ENCODE data around the gene JAKMIP2. TPM values are rescaled to one million over a fixed set of nuclear protein-coding genes. Genes with fewer than 3 reads are reported as not detected.

JAKMIP2 gene
- total RNA-seq, 1 experiment from 2014 or later: 67.4 TPM

DNA sequence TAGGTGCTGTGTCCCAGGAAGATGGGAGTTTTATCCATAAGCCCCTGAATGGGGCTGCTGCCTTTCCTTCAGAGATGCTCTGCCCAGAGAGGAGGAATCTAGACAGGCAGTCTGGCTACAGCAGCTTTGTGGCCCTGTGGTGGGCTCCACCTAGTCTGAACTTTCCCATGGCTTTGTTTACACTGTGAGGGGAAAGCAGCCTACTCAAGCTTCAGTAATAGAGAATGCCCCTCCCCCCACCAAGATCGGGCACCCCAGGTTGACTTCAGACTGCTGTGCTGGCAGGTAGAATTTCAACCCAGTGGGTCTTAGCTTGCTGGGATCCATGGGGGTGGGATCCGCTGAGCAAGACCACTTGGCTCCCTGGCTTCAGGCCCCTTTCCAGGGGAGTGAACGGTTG, 171.7 kb downstream of the JAKMIP2 start:
- Histone ChIP-seq H3K27ac (ENCODE audit: low read depth, low read length, poor library complexity, severe bottlenecking) (no peak overlapping the region), H3K9me3 (ENCODE audit: low read depth, low read length, poor library complexity, severe bottlenecking) (no peaks in the 10 kb centered on the region), H3K4me1 (ENCODE audit: insufficient read depth, low read length, poor library complexity, severe bottlenecking) (no peaks in the 10 kb centered on the region), H3K27me3 (replicated peaks; ENCODE audit: insufficient read depth, low read depth, low read length, poor library complexity) (no peaks in the 10 kb centered on the region), H3K4me3 (ENCODE audit: low read depth, low read length, poor library complexity, severe bottlenecking) (no peak overlapping the region), H3K36me3 (ENCODE audit: insufficient read depth, low read length, poor library complexity, severe bottlenecking) (peaks cover 56% of the 10 kb centered on the region)
- TF ChIP-seq CTCF (conservative IDR thresholded peaks at IDR 0.05; ENCODE audit: low read depth, low read length) (no peak), EZH2 (IDR thresholded peaks at IDR 0.05; ENCODE audit: borderline replicate concordance, low read depth, low read length, poor library complexity, severe bottlenecking) (no peak)
- no peak for DNase-seq (ENCODE audit: low spot score)
- ChIA-PET CTCF (no interaction called here), POLR2A (ENCODE audit: low non-redundant PET) (no interaction called here)
- no TSS peak for BruUV-seq (replicated peaks)
- intact Hi-C loops (cut with micrococcal nuclease; ENCODE audit: unreplicated experiment): no loop called here

DNA sequence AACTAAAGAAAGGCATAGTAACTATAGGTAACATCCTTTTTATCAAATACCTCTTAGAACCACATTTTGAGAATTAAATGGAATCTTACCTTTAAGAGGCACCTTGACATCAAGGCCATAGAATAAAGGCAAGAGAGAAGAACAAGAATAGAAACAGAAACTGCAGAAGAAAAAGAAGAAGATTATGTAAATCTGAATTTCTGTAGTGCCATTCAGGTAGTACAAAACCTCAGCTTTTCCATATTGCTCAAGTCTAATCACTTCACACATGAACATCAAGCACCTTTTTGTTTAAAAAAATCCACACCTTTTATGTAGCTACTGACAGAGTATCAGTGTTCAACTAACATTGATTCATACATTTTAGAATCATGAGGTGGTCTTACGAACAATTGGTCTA, 180.9 kb downstream of the JAKMIP2 start:
- TF ChIP-seq CTCF (conservative IDR thresholded peaks at IDR 0.05; ENCODE audit: low read depth, low read length): no peak
- no peak for TF ChIP-seq EZH2 (IDR thresholded peaks at IDR 0.05; ENCODE audit: borderline replicate concordance, low read depth, low read length, poor library complexity, severe bottlenecking)
- DNase-seq (ENCODE audit: low spot score): no peak
- Histone ChIP-seq H3K36me3 (ENCODE audit: insufficient read depth, low read length, poor library complexity, severe bottlenecking) (peaks cover 45% of the 10 kb centered on the region), H3K27me3 (replicated peaks; ENCODE audit: insufficient read depth, low read depth, low read length, poor library complexity) (no peaks in the 10 kb centered on the region), H3K4me3 (ENCODE audit: low read depth, low read length, poor library complexity, severe bottlenecking) (no peak overlapping the region), H3K27ac (ENCODE audit: low read depth, low read length, poor library complexity, severe bottlenecking) (no peak overlapping the region), H3K4me1 (ENCODE audit: insufficient read depth, low read length, poor library complexity, severe bottlenecking) (no peaks in the 10 kb centered on the region), H3K9me3 (ENCODE audit: low read depth, low read length, poor library complexity, severe bottlenecking) (no peaks in the 10 kb centered on the region)
- ChIA-PET POLR2A (ENCODE audit: low non-redundant PET) (no interaction called here), CTCF (no interaction called here)
- intact Hi-C loops (cut with micrococcal nuclease; ENCODE audit: unreplicated experiment): no loop called here
- BruUV-seq (replicated peaks): no TSS peak

GRCh38 chr5:147591120-147591519, 191.4 kb downstream of the JAKMIP2 start:
- no peak for TF ChIP-seq CTCF (conservative IDR thresholded peaks at IDR 0.05; ENCODE audit: low read depth, low read length)
- TF ChIP-seq EZH2 (IDR thresholded peaks at IDR 0.05; ENCODE audit: borderline replicate concordance, low read depth, low read length, poor library complexity, severe bottlenecking): no peak
- Histone ChIP-seq H3K4me1 (ENCODE audit: insufficient read depth, low read length, poor library complexity, severe bottlenecking) (peaks cover 10% of the 10 kb centered on the region), H3K4me3 (ENCODE audit: low read depth, low read length, poor library complexity, severe bottlenecking) (no peak overlapping the region), H3K27me3 (replicated peaks; ENCODE audit: insufficient read depth, low read depth, low read length, poor library complexity) (no peaks in the 10 kb centered on the region), H3K27ac (ENCODE audit: low read depth, low read length, poor library complexity, severe bottlenecking) (no peak overlapping the region), H3K36me3 (ENCODE audit: insufficient read depth, low read length, poor library complexity, severe bottlenecking) (peaks cover 54% of the 10 kb centered on the region), H3K9me3 (ENCODE audit: low read depth, low read length, poor library complexity, severe bottlenecking) (no peaks in the 10 kb centered on the region)
- DNase-seq (ENCODE audit: low spot score): no peak
- intact Hi-C loops (cut with micrococcal nuclease; ENCODE audit: unreplicated experiment): no loop called here
- ChIA-PET CTCF (no interaction called here), POLR2A (ENCODE audit: low non-redundant PET) (no interaction called here)
- BruUV-seq (replicated peaks): TSS peak; percentile 85

Data from A673 (cell line).